Measurements from ENCODE around the gene ST6GALNAC4. TPM values are rescaled to one million over a fixed set of nuclear protein-coding genes. Genes with fewer than 3 reads are reported as not detected.
A peak's percentile ranks its signal among the peaks of the same experiment; 100 is the strongest.

The ST6GALNAC4 gene
- total and polyA plus RNA-seq, 3 donors from 2014 or later: 10.3 to 24.7 (median 18.8) TPM

DNA sequence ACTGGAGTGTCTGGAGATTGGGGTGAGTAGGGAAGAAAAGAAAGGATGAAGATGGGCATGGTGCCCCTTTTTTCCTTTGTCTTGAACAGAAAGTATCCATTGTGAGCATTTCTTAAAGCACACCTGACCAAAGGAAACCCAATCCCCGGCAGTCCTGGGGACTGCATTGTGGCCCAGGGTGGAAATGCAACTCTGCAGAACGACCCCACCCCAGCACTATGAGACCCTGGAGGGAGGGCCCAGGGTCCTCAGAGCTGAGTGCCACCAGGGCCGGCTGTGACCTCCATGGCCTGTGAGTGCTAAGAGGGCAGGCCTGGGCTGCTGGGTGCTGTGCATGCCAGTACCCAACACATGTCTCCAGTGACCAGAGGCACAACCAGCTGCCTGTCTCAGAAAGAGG lies 45.4 kb upstream of the ST6GALNAC4 start:
- Histone ChIP-seq H3K4me3 (no peak overlapping the region), H3K4me1 (peaks cover 67% of the 10 kb centered on the region), H3K9me3 (no peaks in the 10 kb centered on the region), H3K27me3 (no peaks in the 10 kb centered on the region), H3K27ac (peak overlapping the region in 1 of 2 donors; percentile 86), H3K36me3 (ENCODE audit: low read depth, missing control alignments) (no peaks in the 10 kb centered on the region)
- 53 to 100% methylated on average over 1 to 3 of the region's 3 CpGs for WGBS, 2 donors
- intact Hi-C loops (cut with DNase I; ENCODE audit: low total_unique reads): no loop called here
- DNase-seq: no peak
- TF ChIP-seq POLR2A (IDR thresholded peaks at IDR 0.05): no peak
- TF ChIP-seq, protein P1, sequence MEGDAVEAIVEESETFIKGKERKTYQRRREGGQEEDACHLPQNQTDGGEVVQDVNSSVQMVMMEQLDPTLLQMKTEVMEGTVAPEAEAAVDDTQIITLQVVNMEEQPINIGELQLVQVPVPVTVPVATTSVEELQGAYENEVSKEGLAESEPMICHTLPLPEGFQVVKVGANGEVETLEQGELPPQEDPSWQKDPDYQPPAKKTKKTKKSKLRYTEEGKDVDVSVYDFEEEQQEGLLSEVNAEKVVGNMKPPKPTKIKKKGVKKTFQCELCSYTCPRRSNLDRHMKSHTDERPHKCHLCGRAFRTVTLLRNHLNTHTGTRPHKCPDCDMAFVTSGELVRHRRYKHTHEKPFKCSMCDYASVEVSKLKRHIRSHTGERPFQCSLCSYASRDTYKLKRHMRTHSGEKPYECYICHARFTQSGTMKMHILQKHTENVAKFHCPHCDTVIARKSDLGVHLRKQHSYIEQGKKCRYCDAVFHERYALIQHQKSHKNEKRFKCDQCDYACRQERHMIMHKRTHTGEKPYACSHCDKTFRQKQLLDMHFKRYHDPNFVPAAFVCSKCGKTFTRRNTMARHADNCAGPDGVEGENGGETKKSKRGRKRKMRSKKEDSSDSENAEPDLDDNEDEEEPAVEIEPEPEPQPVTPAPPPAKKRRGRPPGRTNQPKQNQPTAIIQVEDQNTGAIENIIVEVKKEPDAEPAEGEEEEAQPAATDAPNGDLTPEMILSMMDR (IDR thresholded peaks at IDR 0.05): no peak

DNA sequence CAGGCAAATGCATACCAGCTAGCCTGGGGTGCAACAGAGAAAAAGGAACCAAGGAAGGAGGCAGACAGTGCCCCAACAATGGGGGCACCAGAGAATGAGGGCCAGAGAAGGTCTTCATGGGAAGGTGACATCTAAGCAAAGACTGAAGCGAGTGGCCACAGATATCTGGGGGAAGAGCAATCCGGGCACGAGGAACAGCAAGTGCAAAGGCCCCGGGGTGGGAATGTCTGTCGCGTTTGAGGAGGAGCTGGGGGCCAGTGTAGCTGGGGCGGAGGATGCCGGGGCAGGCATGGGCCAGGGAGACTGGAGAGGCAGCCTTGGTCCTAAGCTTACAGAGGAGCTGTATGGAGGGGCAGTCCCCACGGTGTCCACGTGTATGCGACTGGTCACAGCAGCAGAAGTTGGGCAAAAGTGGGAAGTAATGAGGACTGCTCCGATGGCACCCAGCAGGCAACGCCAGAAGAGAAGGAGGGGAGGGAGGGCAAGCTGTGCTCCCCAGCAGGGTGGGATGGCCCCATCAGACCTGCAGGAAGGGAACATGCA lies 44.8 kb upstream of the ST6GALNAC4 start:
- H3K36me3 ChIP-seq (ENCODE audit: low read depth, missing control alignments): no peaks in the 10 kb centered on the region
- H3K4me3 ChIP-seq: no peak overlapping the region
- 84 to 92% methylated on average over 13 of the region's 13 CpGs for WGBS, 2 donors
- H3K9me3 ChIP-seq: no peaks in the 10 kb centered on the region
- no peaks in the 10 kb centered on the region for H3K27me3 ChIP-seq
- DNase-seq: no peak
- H3K27ac ChIP-seq: peak overlapping the region in 1 of 2 donors; percentile 48
- TF ChIP-seq, protein P1 (IDR thresholded peaks at IDR 0.05): no peak
- no peak for TF ChIP-seq POLR2A (IDR thresholded peaks at IDR 0.05)
- H3K4me1 ChIP-seq: peaks cover 61% of the 10 kb centered on the region
- intact Hi-C loops (cut with DNase I; ENCODE audit: low total_unique reads): no loop called here

DNA sequence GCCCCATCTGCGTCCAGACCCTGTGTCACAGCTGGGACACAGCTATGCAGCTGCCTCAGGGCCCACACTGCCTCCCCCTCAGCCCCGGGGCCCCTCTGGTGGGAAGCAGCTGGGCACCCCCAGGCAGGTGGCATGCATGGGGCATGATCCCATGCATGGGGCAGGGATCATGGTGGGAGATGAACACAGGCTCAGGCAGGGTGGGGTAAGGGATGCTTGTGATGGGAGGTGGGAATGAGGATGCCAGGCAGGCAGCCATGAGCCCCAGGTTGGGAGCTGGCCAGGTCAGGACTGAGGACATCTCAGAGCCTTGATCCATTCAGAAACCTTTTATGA lies 44.3 kb upstream of the ST6GALNAC4 start:
- Histone ChIP-seq H3K4me3 (no peak overlapping the region), H3K4me1 (peaks cover 55% of the 10 kb centered on the region), H3K27me3 (no peaks in the 10 kb centered on the region), H3K36me3 (ENCODE audit: low read depth, missing control alignments) (no peaks in the 10 kb centered on the region), H3K9me3 (no peaks in the 10 kb centered on the region), H3K27ac (peak overlapping the region in 1 of 2 donors; percentile 48)
- TF ChIP-seq, protein P1 (IDR thresholded peaks at IDR 0.05): no peak
- TF ChIP-seq POLR2A (IDR thresholded peaks at IDR 0.05): no peak
- WGBS, 2 donors: 100% methylated on average over 2 of the region's 2 CpGs; no CpG with 5 or more reads in 1 of the 2 donors
- no peak for DNase-seq
- intact Hi-C loops (cut with DNase I; ENCODE audit: low total_unique reads): no loop called here

DNA sequence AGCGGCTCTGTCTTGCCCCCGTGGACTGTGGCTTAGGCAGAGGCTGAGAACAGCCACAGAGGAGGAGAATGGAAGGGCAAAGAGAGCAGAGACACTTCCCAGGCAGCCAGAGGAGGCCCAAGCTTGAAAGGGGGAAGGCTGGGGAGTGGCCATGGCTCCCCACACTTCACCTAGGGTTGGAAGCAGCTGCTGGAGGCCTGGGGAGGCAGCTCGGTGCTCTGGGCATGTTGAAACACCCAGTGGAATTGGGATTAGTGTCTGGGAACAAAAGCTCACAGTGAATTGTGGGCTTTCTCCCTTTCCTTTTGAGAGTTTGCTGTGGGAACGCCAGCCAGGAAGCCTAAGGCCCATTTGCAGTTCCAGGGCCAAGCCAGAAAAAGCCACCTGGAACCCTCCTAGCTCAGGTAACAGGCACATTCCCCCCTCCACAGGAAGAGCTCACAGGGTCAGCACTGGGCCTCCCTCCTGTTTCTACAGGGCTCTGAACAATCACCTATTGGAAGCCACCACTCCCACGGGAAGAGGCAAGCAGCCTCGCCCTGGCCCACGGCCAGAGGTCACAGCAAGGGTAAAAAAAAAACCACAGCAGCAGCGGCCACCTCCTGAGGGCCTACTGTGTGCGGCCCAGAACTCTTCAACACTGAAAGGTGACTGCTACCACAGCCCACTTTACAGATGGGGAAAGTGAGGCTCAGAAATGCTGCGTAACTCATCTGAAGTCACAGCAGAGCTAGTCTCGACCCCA lies 43.7 kb upstream of the ST6GALNAC4 start:
- DNase-seq: no peak
- WGBS, 2 donors: 33 to 49% methylated on average over 9 to 11 of the region's 11 CpGs

More for the DNA sequence above, 43.7 kb upstream of the ST6GALNAC4 start:
- H3K36me3 ChIP-seq (ENCODE audit: low read depth, missing control alignments): no peaks in the 10 kb centered on the region
- peaks cover 55% of the 10 kb centered on the region for H3K4me1 ChIP-seq
- no peaks in the 10 kb centered on the region for H3K9me3 ChIP-seq
- TF ChIP-seq, protein P1 (IDR thresholded peaks at IDR 0.05): no peak
- no peak for TF ChIP-seq POLR2A (IDR thresholded peaks at IDR 0.05)
- intact Hi-C loops (cut with DNase I; ENCODE audit: low total_unique reads): no loop called here
- H3K27ac ChIP-seq: peak overlapping the region; percentile 8 to 48
- no peaks in the 10 kb centered on the region for H3K27me3 ChIP-seq
- H3K4me3 ChIP-seq: no peak overlapping the region
